K562 (cell line): ENCODE data around the gene CXCR3. TPM values are rescaled to one million over a fixed set of nuclear protein-coding genes. Genes with fewer than 3 reads are reported as not detected.

Source experiments
- ATAC-seq: fragments of 200-7000 bp; cut with Tn5 transposase; 3 replicates; pipeline ENCODE4 v1.9.1; 2020; ENCODE audit warnings: moderate library complexity
- BruUV-seq: library from RNA; stranded (reverse); fragments of 400-500 nt; replicated peaks from 2 replicates; lab custom pipeline; 2021; lab: Mats Ljungman, UMichigan
- CTCF ChIA-PET: fragments of 300-600 bp; formaldehyde crosslinking; extraction: SDS; loops from one replicate; lab custom pipeline; 2021; ENCODE audit warnings: low intra/inter-chr PET ratio; lab: Yijun Ruan, JAX
- POLR2A ChIA-PET: fragments of 300-600, 350-650 bp; sonication (Branson Sonifier 250); formaldehyde crosslinking; extraction: SDS; loops from one replicate; lab custom pipeline; 2021; ENCODE audit warnings: antibody characterized with exemption, inconsistent platforms; lab: Yijun Ruan, JAX
- DNase-seq, 4 experiments: peaks; one replicate each; pipeline versions ENCODE4 v3.0.0 to v3.0.0-alpha.2; 2011 to 2018; ENCODE audit warnings: low spot score in 3 of 4, mixed read lengths in 3 of 4; ENCODE audit errors: extremely low read depth in 1 of 4
- FAIRE-seq: peaks from 2 replicates; lab custom pipeline; 2011; peaks lifted over from hg19 to GRCh38; lab: Jason Lieb, UNC
- H2AFZ ChIP-seq: 2 replicates; pipeline ENCODE4 v1.6.0; 2011; ENCODE audit warnings: low read depth, low read length, control low read depth, inconsistent platforms
- H3K27ac ChIP-seq: fragments of 200-600 bp; 3 replicates; pipeline ENCODE4 v1.8.0; 2011; ENCODE audit warnings: low read depth, mild to moderate bottlenecking, control low read depth, inconsistent platforms, low read length, moderate library complexity, mixed read lengths; ENCODE audit errors: extremely low read depth
- H3K27me3 ChIP-seq, 2 experiments: fragments of 300-600 bp in 1 of 2; 2 replicates in 1 of 2; 3 replicates in 1 of 2; pipeline versions ENCODE4 v1.6.0 to v1.8.0; 2011; ENCODE audit warnings: inconsistent platforms in 2 of 2, low read length in 2 of 2, mild to moderate bottlenecking in 1 of 2, mixed read lengths in 1 of 2, moderate library complexity in 1 of 2; ENCODE audit not compliant: control insufficient read depth in 2 of 2, insufficient read depth in 2 of 2
- H3K36me3 ChIP-seq: fragments of 300-600 bp; 3 replicates; pipeline ENCODE4 v1.8.0; 2011; ENCODE audit warnings: mild to moderate bottlenecking, low read length, inconsistent platforms; ENCODE audit not compliant: control insufficient read depth, insufficient read depth
- H3K4me1 ChIP-seq, 2 experiments: fragments of 200-600 bp in 1 of 2; replicated peaks in 1 of 2; 2 replicates in 1 of 2; 3 replicates in 1 of 2; pipeline versions ENCODE4 v1.5.1 to v1.8.0; 2011; ENCODE audit warnings: inconsistent platforms in 2 of 2, low read length in 2 of 2, mild to moderate bottlenecking in 1 of 2, mixed read lengths in 1 of 2, moderate library complexity in 1 of 2; ENCODE audit not compliant: control insufficient read depth in 2 of 2, insufficient read depth in 2 of 2
- H3K4me2 ChIP-seq: 2 replicates; pipeline ENCODE4 v1.6.1; 2011; ENCODE audit warnings: low read length, control low read depth, inconsistent platforms, mixed read lengths; ENCODE audit not compliant: insufficient read depth
- H3K4me3 ChIP-seq: fragments of 200-600 bp; sonication (generic), shearing (Covaris generic); 2 replicates; pipeline ENCODE4 v1.5.1; 2016; ENCODE audit warnings: control low read depth, inconsistent platforms
- H3K79me2 ChIP-seq: fragments of 200-600 bp; 3 replicates; pipeline ENCODE4 v1.8.0; 2011; ENCODE audit warnings: low read length, inconsistent platforms; ENCODE audit not compliant: control insufficient read depth, insufficient read depth
- H3K9ac ChIP-seq, 2 experiments: 2 replicates each; pipeline versions ENCODE4 v1.6.0 to v1.6.1; 2011; ENCODE audit warnings: low read depth in 2 of 2, low read length in 2 of 2, control low read depth in 1 of 2, inconsistent platforms in 1 of 2, mild to moderate bottlenecking in 1 of 2, mixed read lengths in 1 of 2; ENCODE audit not compliant: insufficient read depth in 1 of 2
- H3K9me1 ChIP-seq: one replicate; pipeline ENCODE4 v1.6.0; 2011; ENCODE audit warnings: inconsistent platforms, mild to moderate bottlenecking, low read length, moderate library complexity; ENCODE audit not compliant: control insufficient read depth, insufficient read depth
- H3K9me3 ChIP-seq: replicated peaks from 2 replicates; pipeline ENCODE4 v1.5.1; 2011; ENCODE audit warnings: low read depth, low read length, inconsistent platforms; ENCODE audit not compliant: control insufficient read depth, insufficient read depth
- H4K20me1 ChIP-seq: replicated peaks from 2 replicates; pipeline ENCODE4 v1.6.1; 2011; ENCODE audit warnings: low read length, inconsistent platforms, mixed read lengths; ENCODE audit not compliant: control insufficient read depth, insufficient read depth
- BHLHE40 ChIP-seq: IDR thresholded peaks from 2 replicates; pipeline ENCODE4 v1.6.1; 2011; ENCODE audit warnings: low read length, improper control_type of control experiment
- EGR1 ChIP-seq: fragments of 450-650 bp; conservative IDR thresholded peaks from 2 replicates; pipeline ENCODE4 v1.6.1; 2017; ENCODE audit warnings: mild to moderate bottlenecking
- ESRRA ChIP-seq: fragments of 450-650 bp; IDR thresholded peaks from 2 replicates; pipeline ENCODE4 v1.6.1; 2014; ENCODE audit warnings: low read depth, mild to moderate bottlenecking, moderate library complexity, borderline replicate concordance
- HDGF ChIP-seq: fragments of 450-650 bp; IDR thresholded peaks from 2 replicates; pipeline ENCODE4 v1.6.1; 2016
- PKNOX1 ChIP-seq: fragments of 450-650 bp; IDR thresholded peaks from 2 replicates; pipeline ENCODE4 v1.6.1; 2016
- REST ChIP-seq, 2 experiments: fragments of 450-650 bp; formaldehyde crosslinking in 1 of 2; IDR thresholded peaks; 2 replicates each; pipeline versions ENCODE4 v1.4.0 to v1.6.1; 2014 to 2020; ENCODE audit warnings: mild to moderate bottlenecking in 2 of 2, borderline replicate concordance in 1 of 2, low read depth in 1 of 2
- TBL1XR1 ChIP-seq, 2 experiments: IDR thresholded peaks; 2 replicates each; pipeline ENCODE4 v1.6.1; 2012; ENCODE audit warnings: improper control_type of control experiment in 2 of 2, low read length in 2 of 2, mild to moderate bottlenecking in 1 of 2
- ZBTB9 ChIP-seq: fragments of 450-650 bp; formaldehyde crosslinking; IDR thresholded peaks from 2 replicates; pipeline ENCODE4 v1.4.0; 2020; ENCODE audit warnings: mild to moderate bottlenecking, moderate library complexity
- ZNF311 ChIP-seq: fragments of 250-450 bp; sonication (Bioruptor Pico); IDR thresholded peaks from 2 replicates; pipeline ENCODE4 v1.4.0; 2020; ENCODE audit warnings: mild to moderate bottlenecking, moderate library complexity
- whole genome bisulfite sequencing: fragments of 100-300 bp; shearing (Covaris generic); methylation state at CpG from one replicate; pipeline ENCODE4 v1.1.6; 2016; ENCODE audit warnings: low coverage, mixed read lengths; ENCODE audit not compliant: insufficient coverage; ENCODE audit errors: missing lambda C conversion rate; 5-methylcytosine and 5-hydroxymethylcytosine counted together
- in situ Hi-C: fragments of 300-500 bp; cut with MboI; formaldehyde crosslinking; loops from 4 replicates; pipeline ENCODE4 v1.15.0; 2018; ENCODE audit warnings: inconsistent platforms, mixed read lengths
- intact Hi-C: fragments of 100-400 bp; cut with micrococcal nuclease; formaldehyde crosslinking; loops from 2 replicates; pipeline ENCODE4 v1.14.2; 2022
- polyA plus RNA-seq, 8 experiments: library from polyadenylated mRNA; depleted of rRNA in 4 of 8; stranded (reverse) in 5 of 8; unstranded in 3 of 8; fragments of >200 nt; fragmentation: Nextera tagmentation in 2 of 8; fragmentation: Illumina TruSeq in 1 of 8; extraction: Ambion mirVana in 2 of 8; extraction: Trizol in 1 of 8; gene quantifications; 2 replicates each; pipeline versions ENCODE4 v1.2.1 to v1.2.3, GENCODE V29; 2011 to 2014; ENCODE audit warnings: inconsistent platforms in 1 of 8, missing spikeins in 1 of 8
- total RNA-seq, 7 experiments: library from RNA; depleted of rRNA in 6 of 7; stranded (reverse); fragments of >200 nt in 6 of 7; fragmentation: Illumina TruSeq in 2 of 7; extraction: Trizol in 2 of 7; gene quantifications; 2 replicates each; pipeline versions ENCODE4 v1.2.1 to v1.2.3, GENCODE V29; 2011 to 2021; ENCODE audit warnings: low replicate concordance in 1 of 7
- TF ChIP-seq, protein P1 (sequence below): fragments of 250-450 bp; sonication (Bioruptor Pico); IDR thresholded peaks from 2 replicates; pipeline ENCODE4 v1.8.0; 2021; ENCODE audit warnings: moderate library complexity, mild to moderate bottlenecking, inconsistent platforms

The CXCR3 gene
- total and polyA plus RNA-seq, 9 of the 15 experiments (the other 6 are each of a cell fraction or from before 2014, with no cell fraction given) = not detected

DNA sequence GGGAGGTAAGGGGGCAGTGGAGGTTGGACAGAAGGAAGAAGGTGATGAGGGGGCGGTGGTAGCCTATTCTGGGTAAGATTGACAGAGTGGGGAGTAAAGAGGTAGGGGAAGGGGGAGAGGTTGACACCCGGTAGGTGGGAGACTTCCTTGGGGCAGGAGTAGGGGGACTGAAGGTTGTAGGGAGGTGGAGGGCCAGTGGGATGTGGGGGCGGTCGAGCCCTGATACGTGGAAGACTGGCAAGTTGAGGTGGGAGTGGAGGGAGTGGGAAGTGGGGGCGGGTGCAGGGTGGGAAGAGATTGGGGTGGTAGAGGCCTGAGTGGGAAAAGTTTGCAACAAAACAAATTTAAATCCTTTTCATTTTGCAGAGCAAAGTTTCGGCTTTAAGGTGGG is 38.3 kb downstream of the CXCR3 start:
- Histone ChIP-seq H3K9me3 (no peaks in the 10 kb centered on the region), H3K4me1 (peaks cover 0 to 17% of the 10 kb centered on the region in 2 experiments; a peak in 2 of 5 replicates), H3K9ac (no peak overlapping the region), H3K27ac (no peak overlapping the region), H2AFZ (no peak overlapping the region), H3K36me3 (peaks cover 25% of the 10 kb centered on the region), H3K9me1 (no peaks in the 10 kb centered on the region), H3K79me2 (no peaks in the 10 kb centered on the region), H3K4me3 (no peak overlapping the region), H3K27me3 (no peaks in the 10 kb centered on the region), H3K4me2 (no peak overlapping the region), H4K20me1 (no peaks in the 10 kb centered on the region)
- DNase-seq = no peak
- ChIA-PET POLR2A (no interaction called here), CTCF (no interaction called here)
- no peak for FAIRE-seq
- TF ChIP-seq ESRRA (no peak), TBL1XR1 (IDR thresholded peaks at IDR 0.05; ENCODE audit: low read length in 2 of 2) (no peak), PKNOX1 (peak; percentile 23; the same call in 1 of the 2 replicates), EGR1 (peak; percentile 69), REST (IDR thresholded peaks at IDR 0.05; ENCODE audit: borderline replicate concordance) (no peak), REST (CRISPR knock-in tag; IDR thresholded peaks at IDR 0.05; ENCODE audit: low read depth) (no peak), ZNF311 (CRISPR knock-in tag) (no peak), BHLHE40 (no peak), ZBTB9 (CRISPR knock-in tag) (no peak), HDGF (no peak)
- TF ChIP-seq, protein P1, sequence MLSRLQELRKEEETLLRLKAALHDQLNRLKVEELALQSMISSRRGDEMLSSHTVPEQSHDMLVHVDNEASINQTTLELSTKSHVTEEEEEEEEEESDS (CRISPR knock-in tag) = no peak
- ATAC-seq = no peak
- 64% methylated on average over 5 of the region's 7 CpGs for WGBS
- in situ Hi-C loops = no loop called here
- BruUV-seq = no TSS peak
- intact Hi-C loops = no loop called here
